Heart left ventricle (tissue), 16 donors: ENCODE measurements around the gene AKAP12. TPM values are rescaled to one million over a fixed set of nuclear protein-coding genes. Genes with fewer than 3 reads are reported as not detected.
A peak's percentile ranks its signal among the peaks of the same experiment; 100 is the strongest.
"Not testable (repeated sequence)": the region's sequence is repeated elsewhere in the genome, so short reads cannot be mapped to it uniquely, and the experiment has no call there.

Experiments
- ATAC-seq, 4 donors: fragments of 200-7000 bp; cut with Tn5 transposase; one replicate each; pipeline ENCODE4 v1.9.1; 2020 to 2022; ENCODE audit warnings: moderate library complexity in 4 of 4, mild to moderate bottlenecking in 3 of 4, moderate number of reproducible peaks in 1 of 4
- DNase-seq, 5 donors: peaks; one replicate each; pipeline ENCODE4 v3.0.0-alpha.2; 2020
- H3K27ac ChIP-seq, 12 donors: fragments of 200-600 bp; sonication (generic) in 4 of 12; one replicate each; pipeline versions ENCODE4 v1.5.0 to v1.8.0; 2016 to 2022; ENCODE audit warnings: mild to moderate bottlenecking in 2 of 12
- H3K27me3 ChIP-seq, 9 donors: fragments of 200-600 bp; sonication (generic) in 2 of 9; one replicate each; pipeline versions ENCODE4 v1.5.1 to v1.8.0; 2016 to 2022; ENCODE audit warnings: mild to moderate bottlenecking in 3 of 9
- H3K36me3 ChIP-seq, 9 donors: fragments of 200-600 bp; sonication (generic) in 2 of 9; one replicate each; pipeline versions ENCODE4 v1.5.0 to v1.8.0; 2018 to 2022; ENCODE audit warnings: mild to moderate bottlenecking in 2 of 9
- H3K4me1 ChIP-seq, 12 donors: fragments of 200-600 bp; sonication (generic) in 4 of 12; one replicate each; pipeline versions ENCODE4 v1.5.0 to v1.8.0; 2016 to 2022; ENCODE audit warnings: mild to moderate bottlenecking in 3 of 12
- H3K4me3 ChIP-seq, 12 donors: fragments of 200-600 bp; sonication (generic) in 4 of 12; one replicate each; pipeline versions ENCODE4 v1.5.0 to v1.8.0; 2017 to 2022; ENCODE audit warnings: mild to moderate bottlenecking in 9 of 12, moderate library complexity in 4 of 12
- H3K9me3 ChIP-seq, 12 donors: fragments of 200-600 bp; sonication (generic) in 4 of 12; one replicate each; pipeline versions ENCODE4 v1.5.0 to v1.8.0; 2016 to 2022; ENCODE audit warnings: mild to moderate bottlenecking in 1 of 12
- CTCF ChIP-seq, 12 donors: fragments of 200-600 bp; sonication (generic) in 4 of 12; IDR thresholded peaks; one replicate each; pipeline versions ENCODE4 v1.5.0 to v1.8.0; 2018 to 2022; ENCODE audit warnings: antibody characterized with exemption in 12 of 12, mild to moderate bottlenecking in 5 of 12
- POLR2A ChIP-seq, 2 donors: fragments of 450-650 bp; IDR thresholded peaks; one replicate each; pipeline ENCODE4 v1.6.1; 2017; ENCODE audit warnings: antibody characterized with exemption in 2 of 2, mild to moderate bottlenecking in 2 of 2, moderate library complexity in 2 of 2
- WGBS, 4 donors: extraction: QIAGEN DNeasy Blood & Tissue Kit in 2 of 4; methylation state at CpG; one replicate each; pipeline versions ENCODE4 v1.1.5 to v1.1.7; 2013 to 2018; 5-methylcytosine and 5-hydroxymethylcytosine counted together
- intact Hi-C, 10 donors: fragments of 100-400 bp; cut with DNase I; formaldehyde crosslinking; loops; one replicate each; pipeline versions ENCODE4 v1.11.1 to v1.14.2; 2022
- polyA plus RNA-seq, 2 donors: library from polyadenylated mRNA; stranded (reverse); fragments of 200-250 nt; gene quantifications; one replicate each; pipeline ENCODE4 v1.2.3, GENCODE V29; 2013
- total RNA-seq, 9 donors: library from RNA; depleted of rRNA in 2 of 9; stranded (reverse); fragments of >200 nt in 2 of 9; fragmentation: NEBNext Ultra II Directional in 3 of 9; extraction: Animal tissue kit (Norgen Biotek cat#: 25700) in 3 of 9; gene quantifications; one replicate each; pipeline versions ENCODE4 v1.1.0 to v1.2.4, GENCODE V29; 2016 to 2023
- donor health status: ischemic (EF 13 %, LVEDD 7.1; RV severe dilation, severe dysfunction).
- donor health status: healthy with polysubstance abuse.
- donor health status: DM: no; HTN: yes; CAD: no.
- donor health status: DM: no; HTN: no; CAD: no.
- donor health status: ischemic (EF 25% LVEDD 6.9; RV normal size, moderate dysfunction).
- donor health status: ischemic (EF 25% LVEDD 5.7; RV mildly dilated, moderate dysfunction).
- donor health status: healthy.
- donor health status: DM: yes; HTN: yes; CAD: no.
- donor health status: ischemic (EF 35%, LVEDD 5.7; RV mildly dilated, moderate dysfunction).
- donor health status: nonischemic (EF 11% LVEDD 7.7; RV severe dilation, severe dysfunction).
- donor health status: DM: yes; HTN: yes; CAD: no.
- donor health status: PGD.
- donor health status: ischemic (EF 29% LVEDD 5.4; RV normal size, mild dysfunction).
- donor health status: nonischemic (EF 23%, LVEDD 6.1; RV moderate dilation, normal function).

AKAP12 gene
- total and polyA plus RNA-seq, 11 donors = 3.7 to 33.5 (median 13.8) TPM

- ATAC-seq (peak in 1 of 4 donors; percentile 27), DNase-seq (no peak)
- WGBS, 4 donors = 64 to 70% (median 67%) methylated on average over 19 of the region's 19 CpGs
- Histone ChIP-seq H3K4me3 (no peak overlapping the region), H3K27me3 (no peaks in the 10 kb centered on the region), H3K9me3 (no peaks in the 10 kb centered on the region), H3K4me1 (peaks cover 0 to 17% (median 3%) of the 10 kb centered on the region in 12 donors), H3K27ac (no peak overlapping the region), H3K36me3 (peaks cover 0 to 47% (median 6%) of the 10 kb centered on the region in 9 donors)
- intact Hi-C loops = no loop called here
- TF ChIP-seq POLR2A (IDR thresholded peaks at IDR 0.05) (no peak), CTCF (IDR thresholded peaks at IDR 0.05) (no peak)
Measured at GRCh38 chr6:151352410-151353396, 112.9 kb downstream of the AKAP12 start.

GRCh38 chr6:151353795-151354194 is 114.0 kb downstream of the AKAP12 start:
- no peaks in the 10 kb centered on the region for H3K9me3 ChIP-seq
- no peak overlapping the region for H3K4me3 ChIP-seq
- TF ChIP-seq POLR2A (IDR thresholded peaks at IDR 0.05) = no peak
- no peak for TF ChIP-seq CTCF (IDR thresholded peaks at IDR 0.05)
- peaks cover 0 to 55% (median 8%) of the 10 kb centered on the region in 9 donors for H3K36me3 ChIP-seq
- H3K4me1 ChIP-seq = peaks cover 0 to 17% (median 3%) of the 10 kb centered on the region in 12 donors
- ATAC-seq (no peak), DNase-seq (no peak)
- H3K27me3 ChIP-seq = no peaks in the 10 kb centered on the region
- 91 to 97% (median 95%) methylated on average over 10 of the region's 10 CpGs for WGBS, 4 donors
- intact Hi-C loops = no loop called here
- no peak overlapping the region for H3K27ac ChIP-seq

DNA sequence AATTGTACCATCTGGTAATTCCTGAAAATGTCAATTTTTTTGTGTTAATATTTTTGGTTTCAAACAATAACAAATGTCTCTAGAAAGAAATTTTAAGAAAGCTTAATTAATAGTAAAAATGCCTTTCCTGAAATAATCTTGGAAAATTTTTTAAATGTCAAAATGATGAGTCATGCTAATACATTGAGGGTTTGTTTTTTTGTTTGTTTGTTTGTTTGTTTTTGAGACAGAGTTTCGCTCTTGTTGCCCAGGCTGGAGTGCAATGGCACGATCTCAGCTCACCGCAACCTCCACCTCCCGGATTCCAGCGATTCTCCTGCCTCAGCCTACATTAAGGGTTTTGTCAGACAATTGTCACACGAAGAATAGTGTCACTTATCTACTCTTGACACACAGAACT is 117.2 kb downstream of the AKAP12 start:
- intact Hi-C loops, H3K4me3 ChIP-seq, DNase-seq, H3K9me3 ChIP-seq, H3K27me3 ChIP-seq, ATAC-seq: not testable (repeated sequence)
- WGBS, 4 donors = 82 to 90% (median 86%) methylated on average over 6 of the region's 6 CpGs
- H3K4me1 ChIP-seq = peaks cover 0 to 17% (median 3%) of the 10 kb centered on the region in 12 donors
- peak overlapping the region in 2 of 12 donors; percentile 4 to 24 for H3K27ac ChIP-seq
- H3K36me3 ChIP-seq = peaks cover 0 to 52% (median 23%) of the 10 kb centered on the region in 9 donors

- WGBS, 4 donors = 78 to 91% (median 84%) methylated on average over 6 of the region's 6 CpGs
- ATAC-seq (no peak), DNase-seq (no peak)
- H3K27me3 ChIP-seq = no peaks in the 10 kb centered on the region
- H3K36me3 ChIP-seq = peaks cover 0 to 61% (median 31%) of the 10 kb centered on the region in 9 donors
- intact Hi-C loops = no loop called here
- H3K4me3 ChIP-seq = no peak overlapping the region
- H3K27ac ChIP-seq = no peak overlapping the region
- H3K4me1 ChIP-seq = peaks cover 0 to 12% (median 2%) of the 10 kb centered on the region in 12 donors
- no peak for TF ChIP-seq POLR2A (IDR thresholded peaks at IDR 0.05)
- TF ChIP-seq CTCF (IDR thresholded peaks at IDR 0.05) = no peak
- H3K9me3 ChIP-seq = no peaks in the 10 kb centered on the region
Measured at GRCh38 chr6:151357758-151358436, 118.1 kb downstream of the AKAP12 start.
